Measurements from ENCODE around the gene LRRC36. TPM values are rescaled to one million over a fixed set of nuclear protein-coding genes. Genes with fewer than 3 reads are reported as not detected.

Gene LRRC36
- total and polyA plus RNA-seq, 2 of the 13 experiments (the other 11 are each of a cell fraction or from before 2014, with no cell fraction given), result 0.12 to 0.15 TPM

DNA sequence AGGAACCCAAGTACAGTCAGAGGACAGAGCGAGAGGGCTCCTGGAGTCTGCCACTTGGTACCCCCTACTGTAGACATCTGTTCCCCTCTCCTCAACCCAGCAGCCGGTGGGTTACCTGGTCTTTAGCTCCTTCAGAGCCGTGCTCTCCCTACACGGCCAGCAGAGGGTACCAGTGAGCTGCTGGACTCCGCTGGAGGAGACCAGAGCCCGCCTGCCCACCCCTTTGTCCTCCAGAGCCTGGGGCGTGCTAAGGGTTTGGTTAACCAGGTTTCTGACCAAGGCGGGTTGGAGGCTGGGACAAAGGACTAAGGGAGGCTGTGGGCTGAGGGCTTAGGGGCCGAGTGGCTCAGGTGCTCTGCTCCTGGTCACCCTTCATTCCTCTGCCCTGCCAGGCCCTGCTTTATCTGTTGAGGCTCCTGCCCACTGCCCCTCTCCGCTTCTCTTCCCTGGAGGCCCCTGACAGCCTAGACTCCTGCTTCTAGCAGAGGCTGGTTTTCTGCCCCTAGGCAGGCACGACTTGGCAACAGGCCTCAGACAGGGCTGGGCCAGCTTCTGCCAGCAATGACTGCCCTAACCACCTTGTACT is 101.6 kb downstream of the LRRC36 start (continued):
- TF ChIP-seq MIER3 (CRISPR knock-in tag; IDR thresholded peaks at IDR 0.05; ENCODE audit: borderline replicate concordance), result no peak; the same call in 1 of the 2 replicates
- TF ChIP-seq, protein P1, sequence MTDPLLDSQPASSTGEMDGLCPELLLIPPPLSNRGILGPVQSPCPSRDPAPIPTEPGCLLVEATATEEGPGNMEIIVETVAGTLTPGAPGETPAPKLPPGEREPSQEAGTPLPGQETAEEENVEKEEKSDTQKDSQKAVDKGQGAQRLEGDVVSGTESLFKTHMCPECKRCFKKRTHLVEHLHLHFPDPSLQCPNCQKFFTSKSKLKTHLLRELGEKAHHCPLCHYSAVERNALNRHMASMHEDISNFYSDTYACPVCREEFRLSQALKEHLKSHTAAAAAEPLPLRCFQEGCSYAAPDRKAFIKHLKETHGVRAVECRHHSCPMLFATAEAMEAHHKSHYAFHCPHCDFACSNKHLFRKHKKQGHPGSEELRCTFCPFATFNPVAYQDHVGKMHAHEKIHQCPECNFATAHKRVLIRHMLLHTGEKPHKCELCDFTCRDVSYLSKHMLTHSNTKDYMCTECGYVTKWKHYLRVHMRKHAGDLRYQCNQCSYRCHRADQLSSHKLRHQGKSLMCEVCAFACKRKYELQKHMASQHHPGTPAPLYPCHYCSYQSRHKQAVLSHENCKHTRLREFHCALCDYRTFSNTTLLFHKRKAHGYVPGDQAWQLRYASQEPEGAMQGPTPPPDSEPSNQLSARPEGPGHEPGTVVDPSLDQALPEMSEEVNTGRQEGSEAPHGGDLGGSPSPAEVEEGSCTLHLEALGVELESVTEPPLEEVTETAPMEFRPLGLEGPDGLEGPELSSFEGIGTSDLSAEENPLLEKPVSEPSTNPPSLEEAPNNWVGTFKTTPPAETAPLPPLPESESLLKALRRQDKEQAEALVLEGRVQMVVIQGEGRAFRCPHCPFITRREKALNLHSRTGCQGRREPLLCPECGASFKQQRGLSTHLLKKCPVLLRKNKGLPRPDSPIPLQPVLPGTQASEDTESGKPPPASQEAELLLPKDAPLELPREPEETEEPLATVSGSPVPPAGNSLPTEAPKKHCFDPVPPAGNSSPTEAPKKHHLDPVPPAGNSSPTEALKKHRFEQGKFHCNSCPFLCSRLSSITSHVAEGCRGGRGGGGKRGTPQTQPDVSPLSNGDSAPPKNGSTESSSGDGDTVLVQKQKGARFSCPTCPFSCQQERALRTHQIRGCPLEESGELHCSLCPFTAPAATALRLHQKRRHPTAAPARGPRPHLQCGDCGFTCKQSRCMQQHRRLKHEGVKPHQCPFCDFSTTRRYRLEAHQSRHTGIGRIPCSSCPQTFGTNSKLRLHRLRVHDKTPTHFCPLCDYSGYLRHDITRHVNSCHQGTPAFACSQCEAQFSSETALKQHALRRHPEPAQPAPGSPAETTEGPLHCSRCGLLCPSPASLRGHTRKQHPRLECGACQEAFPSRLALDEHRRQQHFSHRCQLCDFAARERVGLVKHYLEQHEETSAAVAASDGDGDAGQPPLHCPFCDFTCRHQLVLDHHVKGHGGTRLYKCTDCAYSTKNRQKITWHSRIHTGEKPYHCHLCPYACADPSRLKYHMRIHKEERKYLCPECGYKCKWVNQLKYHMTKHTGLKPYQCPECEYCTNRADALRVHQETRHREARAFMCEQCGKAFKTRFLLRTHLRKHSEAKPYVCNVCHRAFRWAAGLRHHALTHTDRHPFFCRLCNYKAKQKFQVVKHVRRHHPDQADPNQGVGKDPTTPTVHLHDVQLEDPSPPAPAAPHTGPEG (CRISPR knock-in tag; IDR thresholded peaks at IDR 0.05), result no peak
- no peak for TF ChIP-seq RFXANK (CRISPR knock-in tag; IDR thresholded peaks at IDR 0.05)
- no peak for TF ChIP-seq ZNF703 (CRISPR knock-in tag; IDR thresholded peaks at IDR 0.05; ENCODE audit: borderline replicate concordance)
- TF ChIP-seq NR1H2 (CRISPR knock-in tag; IDR thresholded peaks at IDR 0.05; ENCODE audit: borderline replicate concordance, low read depth), result no peak
- TF ChIP-seq MED8 (CRISPR knock-in tag; IDR thresholded peaks at IDR 0.05; ENCODE audit: insufficient replicate concordance), result no peak
- peak; percentile 71; the same call in 1 of the 2 replicates for TF ChIP-seq KAT7 (CRISPR knock-in tag; IDR thresholded peaks at IDR 0.05; ENCODE audit: borderline replicate concordance)
- TF ChIP-seq FOXM1 (CRISPR knock-in tag; IDR thresholded peaks at IDR 0.05), result no peak
- no peak for TF ChIP-seq ZNF713 (CRISPR knock-in tag; IDR thresholded peaks at IDR 0.05)
- TF ChIP-seq FOXC1 (CRISPR knock-in tag; IDR thresholded peaks at IDR 0.05; ENCODE audit: borderline replicate concordance), result no peak
- TF ChIP-seq, protein P2, sequence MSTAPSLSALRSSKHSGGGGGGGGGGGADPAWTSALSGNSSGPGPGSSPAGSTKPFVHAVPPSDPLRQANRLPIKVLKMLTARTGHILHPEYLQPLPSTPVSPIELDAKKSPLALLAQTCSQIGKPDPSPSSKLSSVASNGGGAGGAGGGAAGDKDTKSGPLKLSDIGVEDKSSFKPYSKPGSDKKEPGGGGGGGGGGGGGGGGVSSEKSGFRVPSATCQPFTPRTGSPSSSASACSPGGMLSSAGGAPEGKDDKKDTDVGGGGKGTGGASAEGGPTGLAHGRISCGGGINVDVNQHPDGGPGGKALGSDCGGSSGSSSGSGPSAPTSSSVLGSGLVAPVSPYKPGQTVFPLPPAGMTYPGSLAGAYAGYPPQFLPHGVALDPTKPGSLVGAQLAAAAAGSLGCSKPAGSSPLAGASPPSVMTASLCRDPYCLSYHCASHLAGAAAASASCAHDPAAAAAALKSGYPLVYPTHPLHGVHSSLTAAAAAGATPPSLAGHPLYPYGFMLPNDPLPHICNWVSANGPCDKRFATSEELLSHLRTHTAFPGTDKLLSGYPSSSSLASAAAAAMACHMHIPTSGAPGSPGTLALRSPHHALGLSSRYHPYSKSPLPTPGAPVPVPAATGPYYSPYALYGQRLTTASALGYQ (CRISPR knock-in tag; IDR thresholded peaks at IDR 0.05), result no peak
- no peak for TF ChIP-seq BHLHE40 (IDR thresholded peaks at IDR 0.05; ENCODE audit: low read length)
- no peak for TF ChIP-seq FOXJ3 (CRISPR knock-in tag; IDR thresholded peaks at IDR 0.05; ENCODE audit: borderline replicate concordance)
- no peak for TF ChIP-seq ZNF101 (CRISPR knock-in tag; IDR thresholded peaks at IDR 0.05; ENCODE audit: borderline replicate concordance, low read depth)
- TF ChIP-seq MXI1 (IDR thresholded peaks at IDR 0.05; ENCODE audit: borderline replicate concordance, low read depth, low read length), result peak; percentile 57; the same call in 2 of the 3 replicates
- no peak for TF ChIP-seq ZNF557 (CRISPR knock-in tag; IDR thresholded peaks at IDR 0.05)
- TF ChIP-seq, protein P3, sequence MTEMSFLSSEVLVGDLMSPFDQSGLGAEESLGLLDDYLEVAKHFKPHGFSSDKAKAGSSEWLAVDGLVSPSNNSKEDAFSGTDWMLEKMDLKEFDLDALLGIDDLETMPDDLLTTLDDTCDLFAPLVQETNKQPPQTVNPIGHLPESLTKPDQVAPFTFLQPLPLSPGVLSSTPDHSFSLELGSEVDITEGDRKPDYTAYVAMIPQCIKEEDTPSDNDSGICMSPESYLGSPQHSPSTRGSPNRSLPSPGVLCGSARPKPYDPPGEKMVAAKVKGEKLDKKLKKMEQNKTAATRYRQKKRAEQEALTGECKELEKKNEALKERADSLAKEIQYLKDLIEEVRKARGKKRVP (CRISPR knock-in tag; IDR thresholded peaks at IDR 0.05), result no peak
- TF ChIP-seq, protein P4, sequence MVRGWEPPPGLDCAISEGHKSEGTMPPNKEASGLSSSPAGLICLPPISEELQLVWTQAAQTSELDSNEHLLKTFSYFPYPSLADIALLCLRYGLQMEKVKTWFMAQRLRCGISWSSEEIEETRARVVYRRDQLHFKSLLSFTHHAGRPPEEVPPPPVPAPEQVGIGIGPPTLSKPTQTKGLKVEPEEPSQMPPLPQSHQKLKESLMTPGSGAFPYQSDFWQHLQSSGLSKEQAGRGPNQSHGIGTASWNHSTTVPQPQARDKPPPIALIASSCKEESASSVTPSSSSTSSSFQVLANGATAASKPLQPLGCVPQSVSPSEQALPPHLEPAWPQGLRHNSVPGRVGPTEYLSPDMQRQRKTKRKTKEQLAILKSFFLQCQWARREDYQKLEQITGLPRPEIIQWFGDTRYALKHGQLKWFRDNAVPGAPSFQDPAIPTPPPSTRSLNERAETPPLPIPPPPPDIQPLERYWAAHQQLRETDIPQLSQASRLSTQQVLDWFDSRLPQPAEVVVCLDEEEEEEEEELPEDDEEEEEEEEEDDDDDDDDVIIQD (CRISPR knock-in tag; IDR thresholded peaks at IDR 0.05; ENCODE audit: low read depth), result peak; percentile 39; the same call in 1 of the 2 replicates
- TF ChIP-seq ZNF468 (CRISPR knock-in tag; IDR thresholded peaks at IDR 0.05), result no peak
- no peak for TF ChIP-seq ZNF138 (CRISPR knock-in tag; IDR thresholded peaks at IDR 0.05; ENCODE audit: low read depth)
- TF ChIP-seq ZNF572 (CRISPR knock-in tag; IDR thresholded peaks at IDR 0.05), result no peak
